ENCODE measurements around the gene CTSW. TPM values are rescaled to one million over a fixed set of nuclear protein-coding genes. Genes with fewer than 3 reads are reported as not detected.
"Not testable (repeated sequence)": the region's sequence is repeated elsewhere in the genome, so short reads cannot be mapped to it uniquely, and the experiment has no call there.

CTSW gene, protein sequence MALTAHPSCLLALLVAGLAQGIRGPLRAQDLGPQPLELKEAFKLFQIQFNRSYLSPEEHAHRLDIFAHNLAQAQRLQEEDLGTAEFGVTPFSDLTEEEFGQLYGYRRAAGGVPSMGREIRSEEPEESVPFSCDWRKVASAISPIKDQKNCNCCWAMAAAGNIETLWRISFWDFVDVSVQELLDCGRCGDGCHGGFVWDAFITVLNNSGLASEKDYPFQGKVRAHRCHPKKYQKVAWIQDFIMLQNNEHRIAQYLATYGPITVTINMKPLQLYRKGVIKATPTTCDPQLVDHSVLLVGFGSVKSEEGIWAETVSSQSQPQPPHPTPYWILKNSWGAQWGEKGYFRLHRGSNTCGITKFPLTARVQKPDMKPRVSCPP
- not detected for total RNA-seq (ENCODE audit: unreplicated experiment)
- long read RNA-seq, partial matches to known transcripts, result 0 of 1 reads
- long read RNA-seq, other reads (novel, unspliced or antisense), result 1 of 1 reads

DNA sequence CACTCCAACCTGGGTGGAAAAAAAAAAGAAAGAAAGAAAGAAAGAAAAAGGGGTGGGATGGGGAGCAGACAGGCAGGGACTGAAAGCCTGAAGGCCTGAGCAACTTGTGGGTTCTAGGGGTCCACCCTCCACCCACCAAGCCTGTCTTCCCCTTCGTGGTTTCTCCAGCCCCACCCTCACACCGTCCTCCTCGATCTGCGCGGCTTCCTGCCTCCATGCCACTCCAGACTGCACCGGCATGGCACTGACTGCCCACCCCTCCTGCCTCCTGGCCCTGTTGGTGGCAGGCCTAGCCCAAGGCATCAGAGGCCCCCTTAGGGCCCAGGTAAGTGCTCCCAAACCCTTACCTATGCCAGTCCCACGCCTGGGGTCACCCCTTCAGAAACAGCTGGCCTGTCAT is at the start of gene CTSW:
TSS of gene CTSW (plus strand) at position 221 of the 400 bp plus-strand sequence. CDS start at position 239, 18 bp downstream.
- Mint-ChIP-seq H3K4me1 (ENCODE audit: low read depth, unreplicated experiment) (peaks cover 5% of the 10 kb centered on the region), H3K27ac (ENCODE audit: unreplicated experiment) (no peak within 1 kb of the TSS), H3K4me3 (ENCODE audit: unreplicated experiment) (no peak within 1 kb of the TSS), H3K27me3 (ENCODE audit: unreplicated experiment) (peaks cover 4% of the 10 kb centered on the region), H3K36me3 (ENCODE audit: unreplicated experiment) (no peaks in the 10 kb centered on the region), H3K9me3 (ENCODE audit: unreplicated experiment) (peaks cover 7% of the 10 kb centered on the region)
- no peak for DNase-seq
- TF ChIP-seq, protein P1, sequence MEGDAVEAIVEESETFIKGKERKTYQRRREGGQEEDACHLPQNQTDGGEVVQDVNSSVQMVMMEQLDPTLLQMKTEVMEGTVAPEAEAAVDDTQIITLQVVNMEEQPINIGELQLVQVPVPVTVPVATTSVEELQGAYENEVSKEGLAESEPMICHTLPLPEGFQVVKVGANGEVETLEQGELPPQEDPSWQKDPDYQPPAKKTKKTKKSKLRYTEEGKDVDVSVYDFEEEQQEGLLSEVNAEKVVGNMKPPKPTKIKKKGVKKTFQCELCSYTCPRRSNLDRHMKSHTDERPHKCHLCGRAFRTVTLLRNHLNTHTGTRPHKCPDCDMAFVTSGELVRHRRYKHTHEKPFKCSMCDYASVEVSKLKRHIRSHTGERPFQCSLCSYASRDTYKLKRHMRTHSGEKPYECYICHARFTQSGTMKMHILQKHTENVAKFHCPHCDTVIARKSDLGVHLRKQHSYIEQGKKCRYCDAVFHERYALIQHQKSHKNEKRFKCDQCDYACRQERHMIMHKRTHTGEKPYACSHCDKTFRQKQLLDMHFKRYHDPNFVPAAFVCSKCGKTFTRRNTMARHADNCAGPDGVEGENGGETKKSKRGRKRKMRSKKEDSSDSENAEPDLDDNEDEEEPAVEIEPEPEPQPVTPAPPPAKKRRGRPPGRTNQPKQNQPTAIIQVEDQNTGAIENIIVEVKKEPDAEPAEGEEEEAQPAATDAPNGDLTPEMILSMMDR (IDR thresholded peaks at IDR 0.05; ENCODE audit: partially characterized antibody, unreplicated experiment), result no peak

DNA sequence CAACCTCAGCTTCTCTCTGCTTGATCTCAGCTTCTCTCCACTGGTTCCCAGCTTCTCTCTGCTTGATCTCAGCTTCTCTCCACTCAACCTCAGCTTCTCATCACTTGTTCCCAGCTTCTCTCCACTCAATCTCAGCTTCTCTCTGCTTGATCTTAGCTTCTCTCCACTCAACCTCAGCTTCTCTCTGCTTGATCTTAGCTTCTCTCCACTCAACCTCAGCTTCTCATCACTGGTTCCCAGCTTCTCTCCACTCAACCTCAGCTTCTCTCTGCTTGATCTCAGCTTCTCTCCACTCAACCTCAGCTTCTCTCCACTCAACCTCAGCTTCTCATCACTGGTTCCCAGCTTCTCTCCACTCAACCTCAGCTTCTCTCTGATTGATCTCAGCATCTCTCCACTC is 47.4 kb upstream of the CTSW start:
- not testable (repeated sequence) for DNase-seq; H3K27me3 Mint-ChIP-seq (ENCODE audit: unreplicated experiment); H3K4me1 Mint-ChIP-seq (ENCODE audit: low read depth, unreplicated experiment); H3K36me3 Mint-ChIP-seq (ENCODE audit: unreplicated experiment); H3K27ac Mint-ChIP-seq (ENCODE audit: unreplicated experiment); H3K9me3 Mint-ChIP-seq (ENCODE audit: unreplicated experiment)
- H3K4me3 Mint-ChIP-seq (ENCODE audit: unreplicated experiment), result peak overlapping the region; percentile 44

DNA sequence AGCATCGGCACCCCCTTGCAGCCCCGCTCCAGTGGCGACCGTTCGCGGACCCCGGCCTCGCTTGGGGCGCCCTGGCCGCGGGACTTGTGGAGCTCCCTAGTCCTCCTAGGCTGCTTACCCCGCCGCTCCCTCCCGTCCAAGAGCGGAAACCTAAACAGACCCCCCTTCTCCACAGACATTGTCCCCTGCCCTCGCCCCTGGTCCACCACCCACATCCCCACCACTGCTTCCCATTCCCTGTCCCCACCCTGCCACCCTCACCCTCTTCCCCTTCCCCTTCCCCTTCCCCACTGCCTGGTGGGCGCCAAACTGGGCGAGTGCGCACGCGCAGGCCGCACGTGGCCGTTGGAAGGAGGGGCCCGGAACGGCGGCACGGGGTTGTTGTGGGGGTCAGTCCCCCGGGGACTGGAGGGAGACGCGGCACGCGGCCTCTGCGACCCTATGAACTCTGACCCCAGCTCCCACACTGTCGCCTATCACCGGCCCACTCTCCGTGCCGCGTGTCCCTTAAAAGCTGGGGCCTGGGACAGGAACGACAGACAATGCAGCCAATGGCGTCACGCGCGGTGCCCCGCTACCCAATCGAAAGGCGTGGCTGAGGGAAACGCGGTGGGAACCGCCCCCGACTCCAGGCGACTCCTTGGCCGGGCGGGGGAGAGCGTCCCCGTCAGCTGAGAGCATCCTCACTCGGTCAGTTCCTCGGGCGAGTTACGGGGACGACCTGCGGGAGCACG is 46.2 kb upstream of the CTSW start, which contains the start of gene SNX32:
TSS of gene SNX32 (plus strand) at position 667 of the 734 bp plus-strand sequence. CDS start 103 bp downstream, outside the sequence.
- DNase-seq, result peak; percentile 98
- Mint-ChIP-seq H3K4me1 (ENCODE audit: low read depth, unreplicated experiment) (no peaks in the 10 kb centered on the region), H3K9me3 (ENCODE audit: unreplicated experiment) (peaks cover 6% of the 10 kb centered on the region), H3K36me3 (ENCODE audit: unreplicated experiment) (no peaks in the 10 kb centered on the region), H3K27me3 (ENCODE audit: unreplicated experiment) (peaks cover 9% of the 10 kb centered on the region), H3K4me3 (ENCODE audit: unreplicated experiment) (no peak within 1 kb of the TSS), H3K27ac (ENCODE audit: unreplicated experiment) (peak within 1 kb of the TSS; percentile 65)
- TF ChIP-seq, protein P1 (IDR thresholded peaks at IDR 0.05; ENCODE audit: partially characterized antibody, unreplicated experiment), result no peak

DNA sequence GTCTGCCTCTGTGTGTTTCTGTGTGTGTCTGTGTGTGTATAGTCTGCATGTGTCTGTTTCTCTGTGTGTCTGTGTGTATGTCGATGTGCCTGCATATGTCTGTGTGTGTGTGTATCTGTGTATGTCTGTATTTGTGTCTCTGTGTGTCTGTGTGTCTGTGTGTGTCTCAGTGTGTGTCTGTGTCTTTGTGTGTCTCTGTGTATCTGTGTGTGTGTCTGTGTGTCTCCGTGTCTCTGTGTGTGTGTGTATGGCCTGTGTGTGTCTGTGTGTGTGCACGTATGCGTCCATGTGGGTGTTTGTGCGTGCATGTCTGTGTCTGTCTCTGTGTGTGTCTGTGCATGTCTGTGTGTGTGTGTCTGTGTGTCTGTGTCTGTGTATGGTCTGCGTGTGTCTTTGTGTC is 45.4 kb upstream of the CTSW start:
- H3K4me1 Mint-ChIP-seq (ENCODE audit: low read depth, unreplicated experiment), result no peaks in the 10 kb centered on the region
- H3K27ac Mint-ChIP-seq (ENCODE audit: unreplicated experiment), result no peak overlapping the region
- peaks cover 6% of the 10 kb centered on the region for H3K9me3 Mint-ChIP-seq (ENCODE audit: unreplicated experiment)
- peaks cover 9% of the 10 kb centered on the region for H3K27me3 Mint-ChIP-seq (ENCODE audit: unreplicated experiment)
- no peak for DNase-seq
- no peaks in the 10 kb centered on the region for H3K36me3 Mint-ChIP-seq (ENCODE audit: unreplicated experiment)
- no peak overlapping the region for H3K4me3 Mint-ChIP-seq (ENCODE audit: unreplicated experiment)
- TF ChIP-seq, protein P1 (IDR thresholded peaks at IDR 0.05; ENCODE audit: partially characterized antibody, unreplicated experiment), result no peak

DNA sequence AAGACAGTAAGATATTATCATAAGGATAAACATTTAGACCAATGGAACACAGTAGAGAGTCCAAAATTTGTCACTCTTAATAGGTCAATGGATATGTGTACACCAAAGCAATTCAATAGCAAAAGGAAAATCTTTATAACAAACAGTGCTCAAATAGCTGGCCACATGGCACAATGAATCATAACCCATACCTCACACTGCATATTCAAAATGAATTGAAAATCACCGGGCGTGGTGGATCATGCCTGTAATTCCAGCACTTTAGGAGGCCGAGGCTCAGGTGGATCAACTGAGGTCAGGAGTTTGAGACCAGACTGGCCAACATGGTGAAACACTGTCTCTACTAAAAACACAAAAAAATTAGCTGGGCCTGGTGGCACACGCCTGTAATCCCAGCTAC is 37.5 kb upstream of the CTSW start:
- Mint-ChIP-seq H3K4me3 (ENCODE audit: unreplicated experiment) (no peak overlapping the region), H3K27ac (ENCODE audit: unreplicated experiment) (no peak overlapping the region), H3K4me1 (ENCODE audit: low read depth, unreplicated experiment) (no peaks in the 10 kb centered on the region), H3K9me3 (ENCODE audit: unreplicated experiment) (no peaks in the 10 kb centered on the region), H3K27me3 (ENCODE audit: unreplicated experiment) (peaks cover 3% of the 10 kb centered on the region), H3K36me3 (ENCODE audit: unreplicated experiment) (no peaks in the 10 kb centered on the region)
- DNase-seq, result no peak
- TF ChIP-seq, protein P1 (IDR thresholded peaks at IDR 0.05; ENCODE audit: partially characterized antibody, unreplicated experiment), result no peak

Measured in glutamatergic neuron (in vitro differentiated cells).